CD14-positive monocyte (primary cell): ENCODE data around the gene RGS13. TPM values are rescaled to one million over a fixed set of nuclear protein-coding genes. Genes with fewer than 3 reads are reported as not detected.

Source experiments
- DNase-seq, 3 donors: peaks; one replicate each; pipeline ENCODE4 v3.0.0-alpha.2; 2011 to 2022
- H2AFZ ChIP-seq: 2 replicates; pipeline ENCODE4 v1.6.0; 2012; ENCODE audit warnings: mild to moderate bottlenecking, low read depth, low read length, inconsistent platforms; ENCODE audit not compliant: insufficient read depth, poor library complexity, severe bottlenecking
- H3K27ac ChIP-seq, 2 donors: 1 replicate in 1 of 2; 2 replicates in 1 of 2; pipeline ENCODE4 v1.5.1; 2012 to 2013; ENCODE audit warnings: low read length in 2 of 2, control low read depth in 1 of 2, inconsistent platforms in 1 of 2, low read depth in 1 of 2, mild to moderate bottlenecking in 1 of 2
- H3K27me3 ChIP-seq, 2 donors: one replicate each; pipeline versions ENCODE4 v1.6.0 to v1.6.1; 2011 to 2013; ENCODE audit warnings: low read length in 2 of 2; ENCODE audit not compliant: control insufficient read depth in 2 of 2, insufficient read depth in 2 of 2
- H3K36me3 ChIP-seq, 2 donors: replicated peaks in 1 of 2; 1 replicate in 1 of 2; 2 replicates in 1 of 2; pipeline versions ENCODE4 v1.5.1 to v1.6.1; 2012 to 2013; ENCODE audit warnings: low read length in 2 of 2, control low read depth in 1 of 2, inconsistent platforms in 1 of 2, mild to moderate bottlenecking in 1 of 2; ENCODE audit not compliant: insufficient read depth in 2 of 2, control insufficient read depth in 1 of 2
- H3K4me1 ChIP-seq, 2 donors: 1 replicate in 1 of 2; 2 replicates in 1 of 2; pipeline versions ENCODE4 v1.5.1 to v1.6.1; 2012 to 2013; ENCODE audit warnings: low read length in 2 of 2, control low read depth in 1 of 2, inconsistent platforms in 1 of 2, mild to moderate bottlenecking in 1 of 2, moderate library complexity in 1 of 2; ENCODE audit not compliant: insufficient read depth in 2 of 2, control insufficient read depth in 1 of 2
- H3K4me2 ChIP-seq: replicated peaks from 2 replicates; pipeline ENCODE3; 2012; ENCODE audit warnings: low read length, moderate library complexity, mild to moderate bottlenecking; ENCODE audit not compliant: poor library complexity, severe bottlenecking; ENCODE audit errors: extremely low read depth
- H3K4me3 ChIP-seq, 3 experiments: fragments of 200-600 bp in 1 of 3; sonication (generic) in 1 of 3; replicated peaks in 1 of 3; 1 replicate in 2 of 3; 2 replicates in 1 of 3; pipeline ENCODE4 v1.5.1; 2011 to 2013; ENCODE audit warnings: low read length in 3 of 3, mild to moderate bottlenecking in 3 of 3, control low read depth in 2 of 3, low read depth in 2 of 3, inconsistent platforms in 1 of 3, moderate library complexity in 1 of 3
- H3K79me2 ChIP-seq: 2 replicates; pipeline ENCODE4 v1.6.0; 2012; ENCODE audit warnings: mild to moderate bottlenecking, control low read depth, inconsistent platforms, low read length, moderate library complexity; ENCODE audit not compliant: insufficient read depth
- H3K9ac ChIP-seq: 2 replicates; pipeline ENCODE4 v1.6.0; 2017; ENCODE audit warnings: low read length, mild to moderate bottlenecking; ENCODE audit not compliant: insufficient read depth, poor library complexity, severe bottlenecking
- H3K9me3 ChIP-seq, 2 donors: replicated peaks in 1 of 2; 1 replicate in 1 of 2; 2 replicates in 1 of 2; pipeline versions ENCODE4 v1.5.1 to v1.6.1; 2012 to 2013; ENCODE audit warnings: low read length in 2 of 2, control low read depth in 1 of 2; ENCODE audit not compliant: control insufficient read depth in 1 of 2, insufficient read depth in 1 of 2
- H4K20me1 ChIP-seq: 2 replicates; pipeline ENCODE4 v1.6.0; 2012; ENCODE audit warnings: mild to moderate bottlenecking, low read length, control low read depth, moderate library complexity; ENCODE audit not compliant: insufficient read depth
- H3K27ac Mint-ChIP-seq, 7 donors: one replicate each; pipeline ENCODE4 v1.8.0; 2020; ENCODE audit warnings: mild to moderate bottlenecking in 7 of 7, mixed read lengths in 7 of 7, moderate library complexity in 6 of 7, inconsistent platforms in 2 of 7
- H3K27me3 Mint-ChIP-seq, 3 donors: one replicate each; pipeline ENCODE4 v1.8.0; 2021 to 2022; ENCODE audit warnings: low read depth in 3 of 3, mild to moderate bottlenecking in 3 of 3, mixed read lengths in 3 of 3, moderate library complexity in 3 of 3, inconsistent platforms in 1 of 3
- H3K36me3 Mint-ChIP-seq, 2 donors: one replicate each; pipeline ENCODE4 v1.8.0; 2020; ENCODE audit warnings: mixed read lengths in 2 of 2, inconsistent platforms in 1 of 2, mild to moderate bottlenecking in 1 of 2
- H3K4me1 Mint-ChIP-seq: one replicate; pipeline ENCODE4 v1.8.0; 2020; ENCODE audit warnings: mild to moderate bottlenecking, mixed read lengths
- H3K4me3 Mint-ChIP-seq, 2 donors: one replicate each; pipeline ENCODE4 v1.8.0; 2020; ENCODE audit warnings: mild to moderate bottlenecking in 2 of 2, mixed read lengths in 2 of 2, moderate library complexity in 1 of 2
- H3K9me3 Mint-ChIP-seq, 7 donors: one replicate each; pipeline ENCODE4 v1.8.0; 2020 to 2022; ENCODE audit warnings: mixed read lengths in 7 of 7, mild to moderate bottlenecking in 6 of 7, moderate library complexity in 6 of 7, inconsistent platforms in 2 of 7
- CTCF ChIP-seq: fragments of 200-600 bp; IDR thresholded peaks from one replicate; pipeline ENCODE4 v1.8.0; 2022; ENCODE audit warnings: antibody characterized with exemption, mild to moderate bottlenecking
- WGBS: methylation state at CpG from one replicate; pipeline ENCODE4 v1.1.5; 2013; ENCODE audit warnings: missing lambda C conversion rate; ENCODE audit not compliant: insufficient coverage; 5-methylcytosine and 5-hydroxymethylcytosine counted together
- intact Hi-C, 2 donors: fragments of 100-400 bp; cut with micrococcal nuclease; formaldehyde crosslinking; loops; one replicate each; pipeline versions ENCODE4 v1.15.0 to v1.15.1; 2023
- polyA plus RNA-seq, 3 donors: library from polyadenylated mRNA; depleted of rRNA in 1 of 3; unstranded in 2 of 3; stranded (reverse) in 1 of 3; fragments of 300-500 nt in 2 of 3; fragments of >200 nt in 1 of 3; fragmentation: Illumina TruSeq in 2 of 3; gene quantifications; 1 replicate in 2 of 3; 2 replicates in 1 of 3; pipeline ENCODE4 v1.2.3, GENCODE V29; 2012 to 2021

The RGS13 gene
- polyA plus RNA-seq, 3 donors = not detected

- H3K27me3 ChIP-seq = no peaks in the 10 kb centered on the region
- intact Hi-C loops = loop anchor here (10.0 kb wide), 3 partner anchors 85 to 345 kb away; partner anchors contain the start of gene RGS2 (in 1 of the 2)
- no peaks in the 10 kb centered on the region for H3K36me3 ChIP-seq
- H3K27ac Mint-ChIP-seq = no peak overlapping the region
- no peaks in the 10 kb centered on the region for H3K79me2 ChIP-seq
- H3K4me1 Mint-ChIP-seq = peaks cover 2% of the 10 kb centered on the region
- no peak for DNase-seq
- no peaks in the 10 kb centered on the region for H4K20me1 ChIP-seq
- no peak overlapping the region for H3K4me3 Mint-ChIP-seq
- no peaks in the 10 kb centered on the region for H3K36me3 Mint-ChIP-seq
- H3K9me3 Mint-ChIP-seq = no peaks in the 10 kb centered on the region
- H3K4me3 ChIP-seq = no peak overlapping the region
- H3K4me2 ChIP-seq = no peak overlapping the region
- no peak overlapping the region for H2AFZ ChIP-seq
- no peak overlapping the region for H3K27ac ChIP-seq
- H3K4me1 ChIP-seq = peaks cover 2 to 3% of the 10 kb centered on the region in 2 donors
- no peaks in the 10 kb centered on the region for H3K9me3 ChIP-seq
- no peak for TF ChIP-seq CTCF
- H3K27me3 Mint-ChIP-seq = peaks cover 0 to 2% (median 0%) of the 10 kb centered on the region in 3 donors
- no peak overlapping the region for H3K9ac ChIP-seq
- WGBS = no CpG with 5 or more reads among the region's 1 CpG
Observed at GRCh38 chr1:192600275-192600674, 35.7 kb upstream of the RGS13 start.

DNA sequence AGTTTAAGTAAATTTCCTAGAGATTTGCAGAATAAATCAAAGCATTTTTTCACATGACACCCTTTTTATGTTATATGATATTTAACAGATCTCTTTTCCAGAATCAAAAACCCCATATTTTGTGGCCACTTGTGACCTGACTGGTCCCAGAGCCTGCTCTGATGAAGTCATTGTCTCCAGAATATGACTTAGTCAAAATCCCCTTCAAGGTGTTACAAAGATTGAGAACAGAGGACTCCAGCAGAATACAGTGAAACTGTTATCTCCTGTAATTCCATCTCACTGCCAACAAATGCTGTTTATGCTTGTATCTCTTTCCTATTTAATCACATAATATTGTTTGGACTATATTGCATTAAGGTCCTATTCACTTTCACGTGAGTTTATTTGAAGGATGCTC is 34.8 kb upstream of the RGS13 start:
- Histone ChIP-seq H2AFZ (no peak overlapping the region), H3K9ac (no peak overlapping the region), H3K9me3 (no peaks in the 10 kb centered on the region), H4K20me1 (no peaks in the 10 kb centered on the region), H3K79me2 (no peaks in the 10 kb centered on the region), H3K4me3 (no peak overlapping the region), H3K4me2 (no peak overlapping the region), H3K27me3 (no peaks in the 10 kb centered on the region), H3K36me3 (no peaks in the 10 kb centered on the region), H3K27ac (no peak overlapping the region), H3K4me1 (peaks cover 4 to 6% of the 10 kb centered on the region in 2 donors)
- WGBS = no CpG with 5 or more reads among the region's 1 CpG
- no peak for DNase-seq
- intact Hi-C loops = loop anchor here (10.0 kb wide), 3 partner anchors 86 to 344 kb away; partner anchors contain the start of gene RGS2 (in 1 of the 2)
- peaks cover 4% of the 10 kb centered on the region for H3K4me1 Mint-ChIP-seq
- H3K36me3 Mint-ChIP-seq = no peaks in the 10 kb centered on the region
- H3K27ac Mint-ChIP-seq = peak overlapping the region in 1 of 7 donors; percentile 61
- no peaks in the 10 kb centered on the region for H3K9me3 Mint-ChIP-seq
- H3K4me3 Mint-ChIP-seq = no peak overlapping the region
- no peak for TF ChIP-seq CTCF
- peaks cover 0 to 2% (median 0%) of the 10 kb centered on the region in 3 donors for H3K27me3 Mint-ChIP-seq
